HG02885 (cell line): Measurements from ENCODE around the gene CHDH.

Experiments
- ATAC-seq: cut with Tn5 transposase; IDR thresholded peaks from one replicate; pipeline ENCODE4 v1.9.1; 2021; ENCODE audit warnings: mild to moderate bottlenecking; ENCODE audit not compliant: unreplicated experiment, poor library complexity

The CHDH gene

DNA sequence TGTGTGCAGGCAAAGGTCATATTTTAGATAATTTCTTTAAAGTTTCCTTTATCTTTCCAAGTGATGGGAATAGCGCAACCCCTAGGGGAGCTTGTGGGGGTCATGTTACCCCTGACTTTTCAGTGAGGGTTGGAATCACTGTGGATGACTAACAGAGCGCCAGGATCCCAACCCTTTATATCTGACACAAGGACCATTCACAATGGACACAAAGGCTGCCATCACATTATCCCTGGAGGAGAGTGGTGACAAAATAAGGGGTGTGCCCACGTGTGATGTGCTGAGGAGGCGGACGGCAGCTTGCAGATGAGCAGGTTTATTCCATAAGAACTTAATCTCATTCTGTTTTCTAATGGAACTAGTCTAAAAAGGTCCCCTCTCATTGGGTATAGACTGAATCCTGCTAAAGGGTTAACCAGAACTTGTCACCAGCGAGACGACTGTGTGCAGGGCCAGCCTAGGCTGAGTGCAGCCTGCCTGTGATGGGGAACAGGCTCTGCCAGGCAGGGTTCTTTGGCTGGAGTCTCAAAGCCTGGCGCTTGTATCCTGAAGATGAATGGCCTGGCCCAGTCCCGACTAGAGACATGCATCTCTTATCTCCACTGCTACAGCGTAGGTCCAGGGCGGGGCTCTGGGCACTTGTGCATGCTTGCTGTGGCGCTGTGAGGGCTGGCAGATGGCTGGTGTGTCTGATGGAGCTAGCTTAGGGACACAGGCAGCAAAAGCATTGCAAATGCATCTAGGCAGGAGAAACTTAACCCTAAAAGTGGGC lies 50.2 kb downstream of the CHDH start:
- ATAC-seq, result no peak

DNA sequence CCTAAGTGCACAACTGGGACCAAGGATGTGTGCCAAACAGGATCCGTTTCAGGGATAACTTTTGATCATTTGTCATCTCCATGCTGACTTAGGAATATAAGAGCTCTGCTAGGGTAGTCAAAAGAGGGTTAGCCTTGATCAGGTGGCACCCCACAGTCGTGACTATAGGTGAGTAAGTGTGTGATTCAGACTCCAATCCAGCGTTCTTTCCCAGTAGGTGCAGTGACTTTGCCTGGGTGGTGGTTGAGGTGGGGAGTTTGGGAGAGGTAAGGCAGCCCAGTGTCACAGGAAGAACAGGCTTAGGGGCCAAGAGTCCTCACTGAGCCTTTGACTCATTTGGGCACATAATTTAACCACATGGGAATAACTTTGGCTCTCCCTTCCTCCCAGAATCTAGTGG lies 51.0 kb downstream of the CHDH start:
- ATAC-seq, result no peak

GRCh38 chr3:53794597-53794996 lies 51.6 kb downstream of the CHDH start:
- ATAC-seq, result no peak

DNA sequence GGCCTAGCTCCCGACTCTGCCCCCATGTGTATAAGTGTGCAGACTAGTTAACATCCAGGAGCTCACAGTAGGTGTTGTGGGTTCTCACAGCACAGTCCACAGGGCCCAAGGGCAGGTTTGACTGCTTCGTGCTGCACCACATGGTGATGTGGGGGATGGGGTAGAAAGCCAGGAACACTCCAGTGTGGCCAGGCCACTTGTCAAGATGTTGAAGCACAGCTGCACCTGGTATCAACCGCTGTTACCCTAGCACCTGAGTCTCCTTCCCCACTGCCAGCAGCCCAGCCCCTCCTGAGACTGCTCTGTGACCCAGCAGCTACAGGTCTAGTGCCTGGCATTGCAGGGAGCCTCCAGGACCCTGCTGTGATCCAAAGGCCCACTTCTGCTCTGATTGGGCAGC lies 53.4 kb downstream of the CHDH start:
- ATAC-seq, result no peak

DNA sequence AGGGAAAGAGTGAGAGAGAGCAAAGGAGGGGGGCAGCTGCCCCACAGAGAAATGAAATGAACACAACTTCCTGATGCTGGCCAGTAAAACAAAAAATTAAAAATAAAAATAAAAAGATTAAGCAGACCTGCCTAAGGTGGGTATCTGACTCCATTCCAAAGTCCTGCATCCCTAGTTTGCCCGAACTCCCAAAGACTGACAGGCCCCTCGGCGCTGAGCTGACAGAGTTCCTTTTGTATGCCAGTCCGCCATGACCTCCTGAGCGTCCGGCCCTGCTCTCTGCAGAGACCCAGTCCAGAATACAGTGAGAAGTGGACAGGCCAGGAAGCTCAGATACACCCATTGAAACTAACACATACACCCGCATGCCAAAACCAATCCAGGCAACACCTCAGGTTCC lies 54.9 kb downstream of the CHDH start:
- no peak for ATAC-seq

- ATAC-seq, result no peak
Observed at GRCh38 chr3:53790470-53790869, 55.7 kb downstream of the CHDH start.

- ATAC-seq, result no peak
Observed at GRCh38 chr3:53789459-53789858, 56.8 kb downstream of the CHDH start.

DNA sequence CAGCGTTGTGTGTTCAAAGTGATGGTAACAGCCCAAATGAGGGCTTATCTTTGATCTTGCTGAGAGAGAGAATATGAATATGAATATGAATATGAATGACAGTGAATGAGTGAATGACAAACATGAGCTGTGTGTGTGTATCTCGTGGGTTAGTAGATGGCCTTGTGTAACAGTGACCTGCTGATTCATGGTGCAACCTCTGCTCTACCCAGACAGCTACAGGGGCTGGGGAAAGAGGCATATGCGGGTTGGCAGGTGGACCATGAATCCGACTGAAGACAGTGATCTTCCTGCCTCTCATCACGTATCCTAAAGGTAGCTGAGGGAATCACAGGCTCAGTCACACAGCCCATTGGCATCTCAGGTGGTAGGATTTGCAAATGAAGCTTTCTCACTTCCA lies 58.2 kb downstream of the CHDH start:
- no peak for ATAC-seq

GRCh38 chr3:53787016-53787415 lies 59.2 kb downstream of the CHDH start:
- ATAC-seq, result no peak

DNA sequence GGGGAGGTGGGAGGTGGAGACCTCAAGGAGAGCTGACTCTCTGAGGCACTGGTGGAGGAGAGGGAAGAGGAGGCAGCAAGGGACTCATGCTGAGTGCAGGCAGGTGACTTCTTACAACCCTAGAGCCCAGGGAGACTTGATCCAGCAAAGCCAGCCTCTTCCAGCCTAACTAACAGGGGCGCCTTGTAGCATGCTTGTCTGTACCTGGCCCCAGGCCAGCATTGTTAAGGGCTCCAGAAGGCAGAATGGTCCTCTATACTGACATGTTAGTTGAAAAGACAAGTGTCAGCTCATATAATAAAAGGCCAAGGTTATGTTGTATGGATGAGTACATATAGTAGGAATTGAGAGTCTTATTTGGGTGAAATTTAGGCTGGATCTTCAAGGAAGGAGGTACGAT lies 65.4 kb downstream of the CHDH start:
- ATAC-seq, result no peak

DNA sequence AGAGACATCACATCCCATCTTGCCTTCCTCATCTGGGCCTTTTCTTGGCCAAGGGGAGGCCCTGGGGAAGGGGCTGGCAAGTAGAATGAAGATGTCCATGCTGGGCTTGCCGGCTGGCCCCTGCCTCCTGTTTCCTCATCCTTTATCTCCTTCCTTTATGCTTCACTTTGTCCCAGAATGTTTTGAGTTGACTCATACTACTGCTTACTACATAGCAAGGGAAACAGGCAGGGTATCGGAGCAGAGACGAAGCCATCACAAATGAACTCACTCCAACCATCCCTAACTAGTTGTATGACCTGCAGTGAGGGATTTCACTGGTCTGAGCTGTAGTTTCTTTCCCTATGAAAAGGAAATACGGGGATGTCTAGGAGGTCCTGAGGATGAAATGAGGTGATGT lies 66.0 kb downstream of the CHDH start:
- no peak for ATAC-seq

- no peak for ATAC-seq
Observed at GRCh38 chr3:53778153-53778552, 68.1 kb downstream of the CHDH start.

- no peak for ATAC-seq
Observed at GRCh38 chr3:53777468-53777867, 68.8 kb downstream of the CHDH start.

DNA sequence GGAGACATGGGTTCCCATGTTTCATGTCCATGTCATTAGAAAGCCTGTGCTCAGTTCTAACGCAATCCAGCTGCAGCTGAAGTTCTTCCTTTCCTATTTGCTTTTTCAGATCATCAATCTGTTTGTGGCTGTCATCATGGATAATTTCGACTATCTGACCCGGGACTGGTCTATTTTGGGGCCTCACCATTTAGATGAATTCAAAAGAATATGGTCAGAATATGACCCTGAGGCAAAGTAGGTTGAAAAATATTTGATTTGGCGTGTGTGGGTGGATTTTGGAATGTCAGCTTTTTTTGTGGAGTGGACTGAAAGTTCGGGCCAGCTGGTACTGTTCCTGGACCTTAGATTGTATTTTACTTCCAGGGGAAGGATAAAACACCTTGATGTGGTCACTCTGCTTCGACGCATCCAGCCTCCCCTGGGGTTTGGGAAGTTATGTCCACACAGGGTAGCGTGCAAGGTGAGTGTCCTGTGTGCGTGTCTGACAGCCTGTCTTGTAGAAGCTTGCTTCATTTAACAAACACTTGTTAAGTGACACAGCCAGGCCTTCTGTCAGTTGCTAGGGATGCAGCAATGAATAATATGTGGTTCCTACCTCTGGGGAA lies 69.6 kb downstream of the CHDH start:
- ATAC-seq, result no peak

DNA sequence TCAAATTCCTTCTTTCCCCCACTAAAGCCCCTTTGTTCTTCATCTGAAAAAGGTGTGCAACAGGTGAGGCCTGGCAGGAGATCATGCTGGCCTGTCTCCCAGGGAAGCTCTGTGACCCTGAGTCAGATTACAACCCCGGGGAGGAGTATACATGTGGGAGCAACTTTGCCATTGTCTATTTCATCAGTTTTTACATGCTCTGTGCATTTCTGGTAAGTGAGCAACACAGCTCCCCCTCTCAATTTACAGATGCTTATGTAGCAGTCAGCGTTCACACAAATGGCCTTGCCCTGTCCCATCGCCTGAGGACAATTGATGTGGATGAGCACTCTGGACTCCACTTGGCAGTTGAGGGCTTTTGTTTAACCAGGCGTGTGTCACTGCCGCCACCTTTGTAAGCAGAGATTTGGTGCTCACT lies 70.4 kb downstream of the CHDH start:
- ATAC-seq, result no peak

- ATAC-seq, result no peak
Observed at GRCh38 chr3:53775018-53775417, 71.2 kb downstream of the CHDH start.

DNA sequence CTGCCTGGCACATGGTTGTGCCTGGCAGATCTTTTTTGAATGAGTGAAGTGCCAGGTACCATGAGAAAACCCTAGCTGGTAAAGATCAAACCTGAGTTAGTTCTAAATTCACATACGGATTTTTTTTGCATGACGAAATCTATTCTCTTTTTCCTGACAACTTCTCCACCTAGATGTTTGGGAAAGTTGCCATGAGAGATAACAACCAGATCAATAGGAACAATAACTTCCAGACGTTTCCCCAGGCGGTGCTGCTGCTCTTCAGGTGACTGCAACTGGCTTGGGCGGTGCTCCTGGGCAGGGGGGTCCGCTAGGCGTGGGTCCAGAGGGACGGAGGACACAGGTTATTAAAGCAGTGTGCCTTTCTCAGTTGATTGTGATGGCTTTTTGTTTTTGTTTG lies 71.8 kb downstream of the CHDH start:
- no peak for ATAC-seq

- ATAC-seq, result peak; percentile 91
Observed at GRCh38 chr3:53773611-53774368, 72.4 kb downstream of the CHDH start.

GRCh38 chr3:53773021-53773436 lies 73.2 kb downstream of the CHDH start:
- no peak for ATAC-seq

GRCh38 chr3:53772562-53772961 lies 73.7 kb downstream of the CHDH start:
- no peak for ATAC-seq
